Measurements from ENCODE around the gene RPS6KL1. TPM values are rescaled to one million over a fixed set of nuclear protein-coding genes. Genes with fewer than 3 reads are reported as not detected.
A peak's percentile ranks its signal among the peaks of the same experiment; 100 is the strongest.

RPS6KL1 gene
- total and polyA plus RNA-seq, 4 donors: 1.1 to 5.9 (median 3.8) TPM

DNA sequence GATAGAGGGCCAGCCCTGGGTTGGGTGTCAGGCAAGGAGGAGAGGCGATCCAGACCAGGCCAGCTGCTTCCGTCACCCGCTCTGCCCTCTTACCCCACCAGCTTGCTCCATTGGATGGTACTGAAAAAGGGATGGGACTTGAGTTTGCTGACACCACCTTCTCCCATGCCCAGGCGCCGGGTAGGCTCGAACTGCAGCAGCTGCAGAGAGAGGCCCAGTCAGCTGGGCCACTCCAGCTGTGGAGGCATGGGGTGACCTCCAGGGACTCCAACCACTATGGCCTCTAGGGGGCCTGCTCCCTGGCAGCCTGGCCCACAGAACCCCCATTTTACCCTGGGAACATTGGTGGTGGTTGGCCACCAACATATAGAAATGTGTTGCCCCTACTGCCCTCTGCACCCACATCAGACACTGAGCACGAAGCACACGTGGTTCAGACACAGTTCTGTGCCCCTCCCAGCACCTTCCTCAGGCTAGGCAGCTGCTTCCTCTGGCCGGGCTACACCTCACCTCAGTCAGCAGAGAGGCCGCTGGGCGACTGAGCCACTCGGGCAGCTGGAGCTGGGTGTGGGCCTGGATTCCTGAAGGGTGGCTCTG lies 16.0 kb downstream of the RPS6KL1 start:
- Histone ChIP-seq H3K36me3 (ENCODE audit: control insufficient read depth in 4 of 4, insufficient read depth in 3 of 4, low read depth in 1 of 4, low read length in 3 of 4) (peaks cover 0 to 26% (median 14%) of the 10 kb centered on the region in 4 donors), H3K27me3 (ENCODE audit: control insufficient read depth in 4 of 4, insufficient read depth in 4 of 4, low read length in 3 of 4) (no peaks in the 10 kb centered on the region), H3K9me3 (ENCODE audit: control insufficient read depth in 4 of 4, low read length in 3 of 4) (no peaks in the 10 kb centered on the region), H3K9ac (ENCODE audit: low read depth in 1 of 2, low read length in 2 of 2) (no peak overlapping the region), H3K27ac (ENCODE audit: low read depth in 1 of 2, low read length in 2 of 2) (no peak overlapping the region), H3K4me3 (ENCODE audit: low read depth in 1 of 3, low read length in 3 of 3) (no peak overlapping the region), H3K4me1 (ENCODE audit: control insufficient read depth in 4 of 4, insufficient read depth in 4 of 4, low read length in 3 of 4) (no peaks in the 10 kb centered on the region)
- WGBS: 80% methylated on average over 12 of the region's 12 CpGs
- DNase-seq (ENCODE audit: low spot score): no peak
- TF ChIP-seq REST (IDR thresholded peaks at IDR 0.05): no peak
- TF ChIP-seq MAX (IDR thresholded peaks at IDR 0.05): no peak
- no peak for TF ChIP-seq FOXA2 (IDR thresholded peaks at IDR 0.05)
- TF ChIP-seq EGR1 (IDR thresholded peaks at IDR 0.05; ENCODE audit: low read depth in 2 of 2): no peak
- no peak for TF ChIP-seq ATF3 (IDR thresholded peaks at IDR 0.05)
- TF ChIP-seq NR2F2 (IDR thresholded peaks at IDR 0.05): no peak
- TF ChIP-seq RXRA (IDR thresholded peaks at IDR 0.05): no peak
- TF ChIP-seq YY1 (IDR thresholded peaks at IDR 0.05): no peak
- no peak for TF ChIP-seq JUND (IDR thresholded peaks at IDR 0.05)
- TF ChIP-seq RAD21 (IDR thresholded peaks at IDR 0.05): no peak
- no peak for TF ChIP-seq TAF1 (conservative IDR thresholded peaks at IDR 0.05)

- WGBS: 42% methylated on average over 14 of the region's 14 CpGs
- peaks cover 4 to 39% (median 25%) of the 10 kb centered on the region in 4 donors for H3K36me3 ChIP-seq (ENCODE audit: control insufficient read depth in 4 of 4, insufficient read depth in 3 of 4, low read depth in 1 of 4, low read length in 3 of 4)
These were observed 17.4 kb downstream of the RPS6KL1 start for GRCh38 chr14:74905595-74906142.

More at GRCh38 chr14:74905595-74906142, 17.4 kb downstream of the RPS6KL1 start:
- no peak overlapping the region for H3K9ac ChIP-seq (ENCODE audit: low read depth in 1 of 2, low read length in 2 of 2)
- H3K27me3 ChIP-seq (ENCODE audit: control insufficient read depth in 4 of 4, insufficient read depth in 4 of 4, low read length in 3 of 4): no peaks in the 10 kb centered on the region
- H3K4me1 ChIP-seq (ENCODE audit: control insufficient read depth in 4 of 4, insufficient read depth in 4 of 4, low read length in 3 of 4): no peaks in the 10 kb centered on the region
- no peaks in the 10 kb centered on the region for H3K9me3 ChIP-seq (ENCODE audit: control insufficient read depth in 4 of 4, low read length in 3 of 4)
- TF ChIP-seq RAD21 (IDR thresholded peaks at IDR 0.05) (peak; percentile 82 to 93), REST (IDR thresholded peaks at IDR 0.05) (no peak), MAX (IDR thresholded peaks at IDR 0.05) (no peak), JUND (IDR thresholded peaks at IDR 0.05) (no peak), HNF4G (IDR thresholded peaks at IDR 0.05) (no peak), NR2F2 (IDR thresholded peaks at IDR 0.05) (no peak), YY1 (IDR thresholded peaks at IDR 0.05) (no peak), CTCF (IDR thresholded peaks at IDR 0.05; ENCODE audit: low read depth, low read length, missing input control) (peak; percentile 92)
- DNase-seq (ENCODE audit: low spot score): peak; percentile 89
- H3K4me3 ChIP-seq (ENCODE audit: low read depth in 1 of 3, low read length in 3 of 3): no peak overlapping the region
- H3K27ac ChIP-seq (ENCODE audit: low read depth in 1 of 2, low read length in 2 of 2): no peak overlapping the region
